HG03139 (cell line): ENCODE results near the gene ERVMER34-1.

Experiments
- ATAC-seq: cut with Tn5 transposase; IDR thresholded peaks from one replicate; pipeline ENCODE4 v1.9.1; 2021; ENCODE audit not compliant: unreplicated experiment

The ERVMER34-1 gene

DNA sequence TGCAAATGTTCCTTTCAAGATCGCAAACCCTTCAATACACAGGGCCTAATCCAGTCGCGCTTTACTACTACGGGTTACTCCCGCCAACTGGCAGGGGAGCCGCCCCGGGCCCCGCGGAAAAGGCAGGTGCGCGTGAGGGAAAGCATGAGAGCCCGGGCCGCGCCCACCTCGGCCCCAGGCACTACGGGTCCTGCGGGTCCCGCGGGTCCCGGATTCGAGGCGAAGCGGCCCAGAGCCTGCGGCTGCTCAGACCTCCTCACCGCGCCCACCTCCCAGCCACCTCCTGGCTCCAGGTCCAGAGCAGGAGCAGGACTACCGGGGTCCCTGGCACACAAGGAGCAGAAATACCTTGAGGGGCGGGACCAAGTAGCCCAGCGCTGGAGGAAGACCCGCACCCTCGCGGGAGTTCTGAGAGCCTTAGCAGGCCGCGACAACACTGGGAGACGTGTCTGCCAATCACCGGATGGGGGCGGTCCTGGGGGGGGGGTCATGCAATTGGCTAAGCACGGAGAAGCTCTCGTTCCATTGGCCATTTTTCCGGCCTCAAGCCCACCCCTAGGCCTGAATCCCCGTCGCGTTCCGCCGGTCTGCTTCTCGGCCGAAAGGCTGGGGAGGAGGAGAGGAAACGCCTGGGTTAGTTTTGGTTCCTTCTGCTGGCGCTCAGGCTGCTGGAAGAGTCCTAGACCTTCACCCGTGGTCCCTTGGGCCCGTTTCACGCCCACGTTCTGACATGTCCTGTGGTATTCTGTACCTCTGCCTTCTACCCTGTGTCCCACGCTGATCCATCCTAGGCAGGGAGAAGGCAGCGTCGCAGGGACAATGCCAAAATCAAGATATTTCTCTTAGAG is 29.0 kb downstream of the ERVMER34-1 start:
- ATAC-seq: peak; percentile 94

DNA sequence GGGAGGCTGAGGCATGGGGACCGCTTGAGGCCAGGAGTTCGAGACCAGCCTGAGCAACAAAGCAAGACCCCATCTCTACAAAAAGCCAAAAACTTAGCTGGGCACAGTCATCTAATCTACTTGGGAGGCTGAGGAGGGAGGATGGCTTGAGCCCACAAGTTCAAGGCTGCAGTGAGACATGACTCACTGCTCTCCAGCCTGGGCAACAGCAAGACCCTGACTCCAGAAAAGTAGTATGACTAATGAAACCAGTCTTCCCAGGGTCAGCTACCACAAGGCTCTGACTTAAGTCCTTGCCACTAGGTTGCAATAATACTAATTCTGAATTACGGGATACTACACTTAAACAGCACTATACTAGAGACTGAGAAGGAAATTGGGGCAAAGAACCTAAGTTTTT is 33.1 kb downstream of the ERVMER34-1 start:
- no peak for ATAC-seq

DNA sequence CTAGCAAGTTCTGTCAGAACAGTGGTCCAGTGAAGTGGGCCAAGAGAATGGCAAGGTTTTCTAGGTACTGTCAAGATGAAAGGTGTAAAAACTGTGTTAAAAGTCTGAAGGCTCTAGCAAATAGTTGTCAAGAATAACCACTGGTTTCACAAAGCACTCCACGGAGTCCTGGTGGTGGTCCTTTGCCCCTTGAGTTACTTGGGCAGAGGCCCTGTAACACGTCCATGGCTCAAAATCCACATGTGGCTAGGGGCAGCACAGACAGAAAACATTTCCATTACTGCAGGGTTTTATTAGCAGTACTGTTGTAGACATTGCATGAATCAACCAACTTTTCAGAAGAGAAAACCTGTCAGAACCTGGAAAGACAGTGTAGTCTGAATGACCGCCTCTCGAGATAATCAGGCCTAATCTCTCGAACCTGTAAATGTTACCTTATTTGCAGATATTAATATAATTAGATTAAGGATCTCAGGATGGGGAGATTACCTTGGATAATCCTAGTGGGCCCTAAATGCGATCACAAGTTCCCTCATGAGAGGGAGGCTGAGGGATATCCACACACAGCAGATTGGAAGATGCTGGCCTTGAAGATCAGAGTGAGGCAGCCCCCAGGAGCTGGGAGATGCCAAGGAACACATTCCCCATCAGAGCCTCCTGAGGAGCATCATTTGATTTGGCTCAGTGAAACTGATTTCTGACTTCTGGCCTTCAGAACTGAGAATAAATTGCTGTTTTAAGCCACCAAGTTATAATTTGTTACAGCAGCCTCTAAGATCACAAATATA is 34.7 kb downstream of the ERVMER34-1 start:
- no peak for ATAC-seq

DNA sequence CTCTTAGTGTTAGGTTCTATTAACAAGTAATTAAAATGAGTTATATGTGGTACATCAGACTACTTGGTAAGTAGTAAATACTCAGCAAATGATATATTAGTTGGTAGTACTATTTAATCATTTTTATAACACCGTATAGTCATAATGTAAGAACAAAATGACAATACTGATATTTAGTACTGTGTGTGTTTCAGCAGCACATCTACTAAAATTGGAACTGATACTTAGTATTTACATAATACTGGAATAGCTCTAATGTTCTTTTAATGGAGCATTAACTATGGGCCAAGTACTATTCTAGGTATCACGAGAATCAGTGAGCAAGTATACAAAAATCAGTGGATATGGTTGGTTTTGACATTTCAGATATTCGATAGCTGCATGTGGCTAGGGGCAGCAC is 35.3 kb downstream of the ERVMER34-1 start:
- no peak for ATAC-seq

DNA sequence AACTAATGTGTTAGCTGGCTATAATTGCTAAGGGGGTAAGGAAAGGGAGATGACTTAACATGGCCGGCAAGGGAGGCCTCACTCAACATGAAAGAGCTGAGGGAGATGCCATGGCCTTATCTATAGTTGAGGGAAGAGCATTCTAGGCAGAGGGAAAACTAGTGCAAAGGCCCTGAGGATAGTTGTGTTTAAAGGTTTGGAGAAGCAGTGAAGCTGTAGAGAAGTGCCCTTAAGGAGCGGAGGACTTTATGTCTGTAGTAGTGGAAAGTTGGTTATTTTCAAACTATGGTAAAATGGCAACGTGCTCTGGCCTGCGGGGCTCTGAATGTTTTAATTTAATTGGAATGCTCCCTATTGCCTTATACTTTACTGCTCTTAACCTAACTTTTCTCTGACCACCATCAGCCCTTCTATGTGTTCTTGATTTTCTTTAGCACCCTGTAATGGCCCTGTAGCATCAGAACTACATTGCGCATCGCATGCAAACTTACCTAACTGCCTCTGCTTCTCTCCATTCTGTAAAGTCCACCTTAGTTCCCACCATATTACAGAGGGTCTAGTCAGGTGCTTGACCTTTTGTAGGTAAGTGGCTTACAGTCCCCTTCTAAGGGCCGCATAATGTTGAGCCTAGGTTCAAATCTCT is 35.8 kb downstream of the ERVMER34-1 start:
- no peak for ATAC-seq

DNA sequence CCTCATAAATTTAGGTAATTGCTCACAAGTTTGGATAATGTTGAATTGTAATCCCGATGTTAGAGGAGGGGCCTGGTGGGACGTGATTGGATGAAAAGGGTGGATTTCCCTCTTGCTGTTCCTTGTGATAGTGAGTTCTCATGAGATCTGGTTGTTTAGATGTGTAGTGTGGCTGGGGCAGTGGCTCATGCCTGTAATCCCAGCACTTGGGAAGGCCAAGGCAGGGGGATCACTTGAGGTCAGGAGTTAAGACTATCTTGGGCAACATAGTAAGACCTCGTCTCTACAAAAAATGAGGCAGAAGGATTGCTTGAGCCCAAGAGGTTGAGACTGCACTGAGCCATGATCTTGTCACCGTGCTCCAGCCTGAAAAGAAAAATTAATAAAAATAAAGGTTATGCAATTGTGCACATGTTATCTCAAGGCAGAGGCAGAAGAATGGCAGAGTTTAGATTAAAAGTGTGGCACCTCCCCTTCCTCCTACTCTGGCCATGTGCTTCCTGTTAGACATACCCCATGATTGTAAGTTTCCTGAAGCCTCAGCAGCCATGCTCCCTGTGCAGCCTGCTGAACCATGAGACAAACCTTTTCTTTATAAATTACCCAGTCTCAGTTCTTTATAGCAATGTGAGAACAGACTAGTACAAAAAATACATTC is 36.5 kb downstream of the ERVMER34-1 start:
- no peak for ATAC-seq

DNA sequence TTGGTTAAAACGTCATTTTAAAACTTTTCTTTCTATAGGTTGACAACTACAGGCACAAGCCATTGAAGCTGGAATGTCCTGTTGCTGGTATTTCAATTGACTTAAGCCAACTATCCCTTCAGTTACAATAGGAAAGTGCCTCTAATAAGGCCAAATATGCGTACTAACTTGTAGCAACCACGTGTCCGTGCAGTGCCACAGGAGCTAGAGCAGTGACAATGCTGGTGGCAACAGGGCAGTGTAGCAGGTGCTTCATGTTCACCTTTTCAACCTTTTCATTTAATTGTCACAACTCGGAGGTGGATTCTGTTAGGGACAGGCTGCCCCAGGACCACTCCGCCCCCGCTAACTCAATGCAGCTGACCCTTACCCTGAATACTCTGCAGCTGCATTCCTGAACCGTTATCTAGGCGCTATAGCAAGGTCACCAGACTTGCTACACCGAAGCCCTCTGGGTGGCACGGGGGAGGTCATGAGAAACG is 37.7 kb downstream of the ERVMER34-1 start:
- no peak for ATAC-seq

DNA sequence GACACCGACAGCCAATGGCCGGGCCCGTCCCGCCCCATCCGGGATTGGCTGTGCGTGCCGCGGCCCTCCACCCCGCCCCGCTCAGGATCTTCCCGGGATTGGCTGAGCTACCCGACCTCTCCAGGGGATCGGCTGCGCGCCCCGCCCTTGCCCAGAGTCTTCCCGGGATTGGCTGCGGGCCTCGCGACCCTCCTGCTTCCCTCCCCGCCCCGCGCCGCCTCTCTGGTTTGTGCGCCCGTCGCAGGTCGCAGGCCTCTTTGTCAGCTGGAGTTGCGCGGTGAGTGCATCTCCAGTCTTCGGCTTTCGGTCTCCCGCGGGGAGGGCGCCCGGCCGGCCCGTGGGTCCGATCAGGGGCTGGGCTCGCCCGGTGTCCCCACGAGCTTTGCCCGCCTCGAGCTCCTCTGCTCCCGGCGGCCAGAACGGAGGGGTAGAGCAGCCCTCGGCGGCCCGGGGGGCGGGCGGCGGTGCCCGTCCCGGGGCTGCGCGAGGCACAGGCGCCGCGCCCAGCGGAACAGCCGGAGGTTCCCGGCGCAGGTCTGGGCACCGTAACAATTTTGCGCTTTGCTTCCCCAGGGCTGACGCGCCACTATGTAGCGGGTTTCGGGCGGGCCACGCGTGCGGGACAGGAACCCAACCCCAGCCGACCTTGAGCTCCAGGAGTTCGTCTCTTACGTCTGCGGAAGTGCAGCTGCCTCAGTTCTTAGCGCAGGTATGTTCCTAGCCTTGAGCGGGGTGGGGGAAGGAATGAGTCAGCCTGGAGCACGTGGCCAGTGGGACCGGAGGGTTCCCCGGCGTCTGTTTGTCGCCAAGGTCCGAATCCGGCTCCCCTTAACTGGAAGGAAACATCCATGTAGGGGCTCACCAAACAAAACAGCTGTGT is 38.7 kb downstream of the ERVMER34-1 start:
- ATAC-seq: peak; percentile 88

DNA sequence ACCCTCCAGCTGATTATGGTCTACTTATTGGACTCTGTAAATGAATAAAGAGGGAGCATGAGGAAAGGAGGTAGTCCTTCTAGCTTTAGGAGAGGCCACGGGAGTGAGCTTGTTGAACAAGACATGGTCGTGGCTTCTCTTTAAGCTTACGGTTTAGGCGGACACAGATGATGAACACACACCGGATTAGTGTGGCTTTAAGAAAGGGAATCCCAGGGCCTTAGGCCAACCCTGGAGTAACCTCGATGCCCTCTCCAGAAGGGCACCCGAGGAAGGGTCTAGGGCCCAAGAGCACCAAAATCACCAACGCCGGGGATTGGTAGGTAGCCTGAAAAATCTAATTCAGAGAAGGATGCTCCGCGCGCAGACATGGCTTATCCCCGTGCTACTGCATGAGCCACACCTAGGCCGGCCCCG is 39.4 kb downstream of the ERVMER34-1 start:
- ATAC-seq: peak; percentile 1

DNA sequence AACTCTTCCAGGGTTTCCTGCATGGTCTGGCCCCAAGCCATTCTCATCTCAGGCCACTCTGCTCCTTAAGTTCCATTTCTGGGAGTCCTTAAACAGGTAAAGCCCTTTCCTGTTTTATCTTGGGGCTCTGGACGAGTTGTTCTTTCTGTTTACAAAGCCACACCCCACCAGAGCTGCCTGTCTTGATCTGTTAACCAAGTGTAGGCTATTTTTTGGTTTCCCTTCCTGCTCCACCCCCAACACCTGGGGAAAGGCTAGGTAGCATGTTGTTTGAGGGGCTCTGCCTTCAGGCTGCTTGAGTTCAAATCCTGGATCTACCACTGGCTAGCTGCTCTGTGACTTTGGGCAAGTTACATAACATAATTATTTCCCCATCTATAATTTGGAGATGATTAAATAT is 40.0 kb downstream of the ERVMER34-1 start:
- no peak for ATAC-seq

DNA sequence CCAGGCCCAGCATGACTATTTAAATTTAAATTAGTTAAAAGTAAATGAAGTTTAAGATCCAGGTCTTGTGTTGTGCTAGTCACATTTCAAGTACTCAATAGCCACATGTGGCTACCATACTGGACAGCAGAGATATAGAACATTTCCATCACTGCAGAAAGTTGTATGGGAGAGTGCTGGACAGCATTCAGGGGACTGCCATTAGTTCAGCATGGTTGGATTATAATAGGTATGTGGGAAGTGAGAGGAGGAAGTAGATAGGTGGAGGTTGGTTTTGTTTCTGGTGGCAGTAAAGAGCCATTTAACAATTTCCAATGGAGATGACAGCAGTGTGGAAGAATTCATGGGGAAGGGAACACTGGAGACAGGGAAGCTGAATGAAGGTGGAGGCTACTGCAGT is 42.1 kb downstream of the ERVMER34-1 start:
- ATAC-seq: no peak

DNA sequence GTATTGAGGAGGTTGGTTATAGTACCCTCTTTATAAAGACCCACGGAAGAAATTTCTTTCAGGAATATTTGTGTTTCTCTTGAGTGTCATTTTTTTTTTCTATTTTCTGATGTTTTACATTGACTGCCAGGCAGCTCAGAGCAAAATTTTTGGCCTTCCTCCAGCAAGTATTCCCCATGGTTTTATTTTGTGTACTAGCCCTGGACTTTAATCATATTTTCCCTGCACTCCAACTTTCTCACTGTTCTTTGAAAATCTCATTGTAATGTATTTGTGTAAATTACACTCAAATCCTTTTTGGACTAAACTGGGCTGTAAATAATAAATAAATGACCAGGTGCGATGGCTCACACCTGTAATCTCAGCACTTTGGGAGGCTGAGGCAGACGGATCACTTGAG is 46.6 kb downstream of the ERVMER34-1 start:
- ATAC-seq: no peak

DNA sequence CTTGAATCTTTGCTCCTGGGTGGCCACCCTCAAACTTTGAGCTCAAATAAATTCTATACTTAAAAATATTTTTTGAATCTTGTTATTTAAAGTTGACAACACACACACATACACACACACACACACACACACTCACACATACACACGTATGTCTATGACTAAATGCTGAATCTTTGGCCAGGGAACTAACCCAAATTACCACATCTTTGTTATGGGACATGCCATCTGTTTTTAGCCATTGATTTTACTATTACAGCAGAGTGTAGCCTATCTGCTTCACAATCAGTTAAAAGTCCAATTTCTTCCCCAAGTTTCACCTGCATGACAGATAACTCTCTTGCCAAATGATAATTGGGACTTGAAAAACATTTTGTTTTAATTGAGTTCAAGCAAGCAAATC is 47.1 kb downstream of the ERVMER34-1 start:
- no peak for ATAC-seq

DNA sequence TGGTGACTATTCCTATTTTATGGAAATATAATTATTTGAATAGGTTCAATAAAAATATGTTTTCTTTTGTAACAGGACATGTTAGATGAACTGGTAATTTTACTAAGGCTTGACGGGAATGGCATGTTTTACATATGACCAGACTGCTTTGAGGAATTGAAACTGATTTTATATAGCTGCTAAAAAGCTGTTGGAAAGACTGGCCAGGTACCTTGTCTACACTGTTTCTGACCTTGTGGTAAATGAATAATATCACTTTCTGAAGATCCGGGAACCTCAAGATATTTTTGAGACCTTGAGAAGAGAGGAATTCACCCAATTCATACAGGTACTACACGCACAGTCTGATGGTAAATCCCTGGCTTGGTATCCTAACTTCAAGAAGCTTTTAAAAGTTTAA is 50.0 kb downstream of the ERVMER34-1 start:
- peak; percentile 91 for ATAC-seq

DNA sequence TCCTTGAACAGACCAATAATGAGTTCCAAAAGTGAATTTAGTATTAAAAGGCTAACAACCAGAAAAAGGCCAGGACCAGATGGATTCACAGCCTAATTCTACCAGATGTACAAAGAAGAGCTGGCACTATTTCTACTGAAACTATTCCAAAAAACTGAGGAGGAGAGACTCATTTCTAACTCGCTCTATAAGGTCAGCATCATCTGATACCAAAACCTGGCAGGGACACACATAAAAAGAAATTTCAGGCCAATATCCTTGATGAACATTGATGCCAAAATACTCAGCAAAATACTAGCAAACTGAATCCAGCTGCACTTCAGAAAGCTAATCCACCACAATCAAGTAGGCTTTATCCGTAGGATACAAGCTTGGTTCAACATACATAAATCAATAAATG is 56.3 kb downstream of the ERVMER34-1 start:
- no peak for ATAC-seq

DNA sequence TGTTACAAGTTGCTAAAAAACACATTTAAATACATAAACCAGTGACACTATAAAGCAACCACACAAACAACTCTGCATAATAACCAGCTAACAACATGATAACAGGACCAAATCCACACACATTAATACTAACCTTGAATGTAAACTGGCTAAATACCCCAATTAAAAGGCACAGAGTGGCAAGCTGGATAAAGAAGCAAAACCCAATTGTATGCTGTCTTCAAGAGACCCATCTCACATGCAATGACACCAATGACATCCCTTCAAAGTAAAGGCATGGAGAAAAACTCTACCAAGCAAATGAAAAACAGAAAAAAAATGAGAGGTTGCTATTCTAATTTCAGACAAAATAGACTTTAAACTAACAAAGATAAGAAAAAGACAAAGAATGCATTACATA is 57.7 kb downstream of the ERVMER34-1 start:
- no peak for ATAC-seq
